SK-N-MC (cell line): Measurements from ENCODE around the gene MRPL10.
A peak's percentile ranks its signal among the peaks of the same experiment; 100 is the strongest.

ENCODE experiments used
- DNase-seq: peaks from one replicate; pipeline ENCODE4 v3.0.0-alpha.2; 2011; ENCODE audit warnings: low read depth, low spot score
- H3K27ac ChIP-seq: fragments of 200-600 bp; sonication (generic); 2 replicates; pipeline ENCODE4 v1.5.1; 2016; ENCODE audit warnings: mixed run types
- H3K36me3 ChIP-seq: fragments of 200-600 bp; sonication (generic); 2 replicates; pipeline ENCODE4 v1.6.1; 2017; ENCODE audit warnings: antibody characterized with exemption, low read length, mixed read lengths; ENCODE audit not compliant: insufficient read depth
- H3K4me3 ChIP-seq: fragments of 200-600 bp; sonication (generic); 2 replicates; pipeline ENCODE4 v1.5.1; 2016
- H3K9ac ChIP-seq: fragments of 200-600 bp; sonication (generic); 2 replicates; pipeline ENCODE4 v1.8.0; 2017; ENCODE audit warnings: mixed run types, mixed read lengths; ENCODE audit not compliant: insufficient read length
- H3K9me3 ChIP-seq: fragments of 200-600 bp; sonication (generic); 2 replicates; pipeline ENCODE4 v1.6.1; 2017; ENCODE audit warnings: low read depth, mild to moderate bottlenecking, antibody characterized with exemption, low read length, moderate library complexity, mixed read lengths
- EZH2 ChIP-seq: fragments of 200-600 bp; sonication (generic); IDR thresholded peaks from one replicate; pipeline ENCODE4 v1.6.1; 2017; ENCODE audit warnings: antibody characterized with exemption
- FOXP2 ChIP-seq: optimal IDR thresholded peaks from 2 replicates; pipeline ENCODE3; 2011; ENCODE audit warnings: mild to moderate bottlenecking, moderate library complexity; ENCODE audit not compliant: insufficient read depth; ENCODE audit errors: extremely low read length, control extremely low read depth
- POLR2AphosphoS5 ChIP-seq: IDR thresholded peaks from 2 replicates; pipeline ENCODE4 v1.6.1; 2012; ENCODE audit warnings: mild to moderate bottlenecking, low read depth, low read length, borderline replicate concordance

Gene MRPL10

DNA sequence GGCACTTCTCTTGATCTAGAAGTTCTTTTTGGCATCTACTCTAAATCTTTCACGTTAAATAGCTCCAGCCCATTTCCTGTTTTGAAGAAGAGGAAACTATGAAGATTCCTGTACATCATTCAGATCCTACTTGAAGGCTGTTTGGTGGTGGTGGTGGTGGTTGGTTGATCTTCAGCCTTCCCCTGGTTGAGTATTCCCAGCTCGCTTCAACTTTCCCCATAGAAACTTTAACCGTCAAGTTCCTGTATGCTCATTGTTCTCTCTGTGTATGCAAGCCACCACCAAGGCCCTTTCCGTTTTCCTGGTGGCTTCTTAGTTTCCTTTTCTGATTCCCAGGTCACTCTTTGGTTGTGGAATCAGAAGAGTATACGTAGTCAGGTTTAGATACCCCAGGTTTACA, 3.4 kb upstream of the MRPL10 start:
- H3K9me3 ChIP-seq: no peaks in the 10 kb centered on the region
- no peak overlapping the region for H3K9ac ChIP-seq
- TF ChIP-seq FOXP2: no peak
- TF ChIP-seq EZH2: no peak
- no peak for TF ChIP-seq POLR2AphosphoS5
- no peak overlapping the region for H3K27ac ChIP-seq
- no peak overlapping the region for H3K4me3 ChIP-seq
- H3K36me3 ChIP-seq: no peaks in the 10 kb centered on the region
- DNase-seq: no peak

DNA sequence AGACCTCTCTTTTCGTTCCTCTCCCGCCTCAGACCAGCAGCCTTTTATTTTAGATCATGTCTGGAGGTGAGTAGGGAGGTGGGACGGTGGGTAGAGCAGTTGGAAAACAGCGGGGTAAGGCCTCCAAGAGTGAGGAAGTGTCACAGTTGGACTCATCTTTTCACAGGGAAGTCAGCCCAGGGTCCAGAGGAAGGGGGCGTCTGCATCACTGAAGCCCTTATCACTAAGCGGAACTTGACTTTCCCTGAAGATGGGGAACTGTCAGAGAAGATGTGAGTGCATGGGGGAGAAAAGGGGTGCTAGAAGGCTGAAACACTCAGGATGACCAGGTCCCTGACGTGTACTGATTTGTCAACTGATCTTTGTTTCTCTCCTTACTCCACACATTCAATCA, 590 bp upstream of the MRPL10 start:
- no peak for DNase-seq
- peak overlapping the region; percentile 16 for H3K9ac ChIP-seq
- no peak overlapping the region for H3K27ac ChIP-seq
- no peaks in the 10 kb centered on the region for H3K9me3 ChIP-seq
- peaks cover 6% of the 10 kb centered on the region for H3K36me3 ChIP-seq
- H3K4me3 ChIP-seq: peak overlapping the region; percentile 91
- TF ChIP-seq FOXP2: no peak
- no peak for TF ChIP-seq POLR2AphosphoS5
- TF ChIP-seq EZH2: no peak

DNA sequence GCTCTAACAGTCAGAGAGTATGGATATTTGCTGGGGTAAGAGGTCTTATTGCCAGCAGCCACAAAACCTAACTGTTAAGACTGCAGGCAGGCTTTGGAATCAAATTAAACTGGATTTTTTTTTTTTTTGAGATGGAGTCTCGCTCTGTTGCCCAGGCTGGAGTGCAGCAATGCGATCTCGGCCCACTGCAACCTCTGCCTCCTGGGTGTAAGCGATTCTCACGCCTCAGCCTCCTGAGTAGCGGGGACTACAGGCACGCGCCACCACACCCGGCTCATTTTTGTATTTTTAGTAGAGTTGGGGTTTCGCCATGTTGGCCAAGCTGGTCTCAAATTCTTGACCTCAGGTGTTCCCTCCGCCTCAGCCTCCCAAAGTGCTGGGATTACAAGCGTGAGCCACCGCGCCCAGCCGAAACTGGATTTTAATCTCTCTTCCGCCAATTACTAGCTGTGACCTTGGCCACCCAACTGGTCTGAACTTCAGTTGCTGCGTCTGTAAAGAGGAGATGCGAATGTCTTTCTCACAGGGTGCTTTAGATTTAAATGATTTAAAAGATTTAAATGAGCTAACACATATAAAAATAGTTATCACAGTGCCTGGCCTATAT, 842 bp downstream of the MRPL10 start:
- no peaks in the 10 kb centered on the region for H3K9me3 ChIP-seq
- peaks cover 14% of the 10 kb centered on the region for H3K36me3 ChIP-seq
- H3K27ac ChIP-seq: no peak overlapping the region
- TF ChIP-seq FOXP2 (no peak), EZH2 (no peak), POLR2AphosphoS5 (no peak)
- peak overlapping the region; percentile 91 for H3K4me3 ChIP-seq
- DNase-seq: no peak
- H3K9ac ChIP-seq: peak overlapping the region; percentile 87

- DNase-seq: no peak
- H3K9ac ChIP-seq: no peak overlapping the region
- TF ChIP-seq POLR2AphosphoS5: no peak
- no peak for TF ChIP-seq EZH2
- TF ChIP-seq FOXP2: no peak
- no peak overlapping the region for H3K4me3 ChIP-seq
- H3K9me3 ChIP-seq: no peaks in the 10 kb centered on the region
- H3K27ac ChIP-seq: no peak overlapping the region
- peaks cover 14% of the 10 kb centered on the region for H3K36me3 ChIP-seq
These were observed 1.5 kb downstream of the MRPL10 start for GRCh38 chr17:47829870-47830269.

- TF ChIP-seq POLR2AphosphoS5 (no peak), EZH2 (no peak), FOXP2 (no peak)
- DNase-seq: no peak
- Histone ChIP-seq H3K36me3 (peaks cover 21% of the 10 kb centered on the region), H3K27ac (no peak overlapping the region), H3K4me3 (no peak overlapping the region), H3K9me3 (no peaks in the 10 kb centered on the region), H3K9ac (no peak overlapping the region)
These were observed 7.8 kb downstream of the MRPL10 start for GRCh38 chr17:47823519-47823918.

DNA sequence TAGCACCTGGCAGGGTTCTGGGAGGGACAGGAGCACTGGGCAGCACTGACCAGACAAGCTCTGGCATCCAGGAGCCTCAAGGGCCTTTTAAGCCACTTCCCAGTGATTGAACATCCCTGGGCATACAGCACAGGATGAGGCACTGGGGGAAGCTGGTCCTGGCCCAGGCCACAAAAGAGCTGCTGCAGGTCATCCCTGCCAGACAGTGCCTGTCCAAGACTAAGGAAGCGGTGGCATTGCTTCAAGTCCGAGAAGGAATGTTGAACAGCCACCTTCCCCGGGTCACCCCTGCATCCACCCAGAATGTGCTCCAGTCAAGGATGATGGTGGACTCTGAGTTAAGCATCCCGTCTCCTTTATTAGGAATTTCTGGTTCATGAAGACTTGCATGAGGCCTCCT, 8.6 kb downstream of the MRPL10 start:
- no peak overlapping the region for H3K9ac ChIP-seq
- H3K27ac ChIP-seq: no peak overlapping the region
- H3K4me3 ChIP-seq: no peak overlapping the region
- no peak for DNase-seq
- no peaks in the 10 kb centered on the region for H3K9me3 ChIP-seq
- H3K36me3 ChIP-seq: peaks cover 21% of the 10 kb centered on the region
- TF ChIP-seq EZH2 (no peak), POLR2AphosphoS5 (no peak), FOXP2 (no peak)

- TF ChIP-seq POLR2AphosphoS5 (no peak), FOXP2 (no peak), EZH2 (no peak)
- no peak for DNase-seq
These were observed 9.6 kb downstream of the MRPL10 start, which contains the start of gene OSBPL7 for GRCh38 chr17:47821424-47822391. TSS of gene OSBPL7 (minus strand) at chr17:47821794. CDS start at chr17:47820278, 1,516 bp downstream.

DNA sequence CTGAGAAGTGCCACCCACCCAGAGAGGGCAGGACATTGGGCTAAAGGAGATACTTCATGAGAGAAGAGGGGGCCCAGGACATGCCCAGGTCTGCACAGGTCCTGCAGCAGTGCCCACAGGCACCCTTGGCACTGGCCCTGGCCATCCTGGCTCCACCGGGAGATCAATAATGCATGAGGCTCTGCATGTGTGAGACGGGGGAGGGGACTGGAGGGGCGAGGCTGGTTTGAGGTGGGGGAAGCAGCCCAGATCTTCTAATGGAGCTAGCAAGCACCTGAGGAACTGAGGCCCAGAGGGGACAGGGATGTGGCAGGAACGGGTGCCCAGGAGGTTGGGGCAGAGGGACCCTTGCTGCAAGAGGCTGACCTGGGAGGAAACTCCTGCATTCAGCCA, 10.3 kb downstream of the MRPL10 start:
- no peak overlapping the region for H3K27ac ChIP-seq
- peak overlapping the region; percentile 73 for H3K4me3 ChIP-seq
- TF ChIP-seq POLR2AphosphoS5 (no peak), EZH2 (no peak), FOXP2 (no peak)
- H3K36me3 ChIP-seq: peaks cover 7% of the 10 kb centered on the region; the same call in 1 of the 2 replicates
- H3K9ac ChIP-seq: no peak overlapping the region
- H3K9me3 ChIP-seq: no peaks in the 10 kb centered on the region
- no peak for DNase-seq

More at GRCh38 chr17:47821424-47822391, 9.6 kb downstream of the MRPL10 start, which contains the start of gene OSBPL7:
- H3K36me3 ChIP-seq: peaks cover 13% of the 10 kb centered on the region
- H3K9ac ChIP-seq: no peak within 1 kb of the TSS
- peak within 1 kb of the TSS; percentile 73 for H3K4me3 ChIP-seq
- H3K27ac ChIP-seq: no peak within 1 kb of the TSS
- H3K9me3 ChIP-seq: no peaks in the 10 kb centered on the region
